ENCODE data around the gene ZNF521. TPM values are rescaled to one million over a fixed set of nuclear protein-coding genes. Genes with fewer than 3 reads are reported as not detected.

ZNF521 gene
- polyA plus RNA-seq, 3 donors = 0.07 to 0.20 TPM; not detected in 1

- H3K4me1 Mint-ChIP-seq = peaks cover 4% of the 10 kb centered on the region
These were observed 242.5 kb downstream of the ZNF521 start for GRCh38 chr18:25109484-25109883.

GRCh38 chr18:25103468-25104155, 248.4 kb downstream of the ZNF521 start:
- Histone ChIP-seq H3K4me3 (replicated peaks in 1 of 3; ENCODE audit: low read depth in 2 of 3, low read length in 3 of 3) (no peak overlapping the region), H3K9ac (ENCODE audit: insufficient read depth, low read length, poor library complexity, severe bottlenecking) (no peak overlapping the region), H3K4me2 (replicated peaks; ENCODE audit: extremely low read depth, low read length, poor library complexity, severe bottlenecking) (no peak overlapping the region), H3K36me3 (replicated peaks in 1 of 2; ENCODE audit: control insufficient read depth in 1 of 2, insufficient read depth in 2 of 2, low read length in 2 of 2) (no peaks in the 10 kb centered on the region), H3K4me1 (ENCODE audit: control insufficient read depth in 1 of 2, insufficient read depth in 2 of 2, low read length in 2 of 2) (no peaks in the 10 kb centered on the region), H3K27ac (ENCODE audit: low read depth in 1 of 2, low read length in 2 of 2) (no peak overlapping the region), H3K79me2 (ENCODE audit: insufficient read depth, low read length) (no peaks in the 10 kb centered on the region), H4K20me1 (ENCODE audit: insufficient read depth, low read length) (no peaks in the 10 kb centered on the region), H2AFZ (ENCODE audit: insufficient read depth, low read depth, low read length, poor library complexity, severe bottlenecking) (no peak overlapping the region), H3K27me3 (ENCODE audit: control insufficient read depth in 2 of 2, insufficient read depth in 2 of 2, low read length in 2 of 2) (no peaks in the 10 kb centered on the region), H3K9me3 (replicated peaks in 1 of 2; ENCODE audit: control insufficient read depth in 1 of 2, insufficient read depth in 1 of 2, low read length in 2 of 2) (no peaks in the 10 kb centered on the region)
- WGBS (ENCODE audit: insufficient coverage) = 100% methylated on average over 1 of the region's 4 CpGs
- Mint-ChIP-seq H3K27ac (no peak overlapping the region), H3K4me3 (no peak overlapping the region), H3K36me3 (no peaks in the 10 kb centered on the region), H3K4me1 (no peaks in the 10 kb centered on the region), H3K9me3 (no peaks in the 10 kb centered on the region), H3K27me3 (ENCODE audit: low read depth in 3 of 3) (no peaks in the 10 kb centered on the region)
- intact Hi-C loops (cut with micrococcal nuclease) = no loop called here
- no peak for DNase-seq
- no peak for TF ChIP-seq CTCF (IDR thresholded peaks at IDR 0.05)

More at GRCh38 chr18:25109484-25109883, 242.5 kb downstream of the ZNF521 start:
- Mint-ChIP-seq H3K4me3 (no peak overlapping the region), H3K27me3 (ENCODE audit: low read depth in 3 of 3) (peaks cover 0 to 2% (median 0%) of the 10 kb centered on the region in 3 donors), H3K36me3 (no peaks in the 10 kb centered on the region), H3K27ac (no peak overlapping the region), H3K9me3 (peaks cover 0 to 2% (median 0%) of the 10 kb centered on the region in 7 donors)
- 100% methylated on average over 1 of the region's 3 CpGs for WGBS (ENCODE audit: insufficient coverage)
- Histone ChIP-seq H3K4me2 (replicated peaks; ENCODE audit: extremely low read depth, low read length, poor library complexity, severe bottlenecking) (no peak overlapping the region), H3K9ac (ENCODE audit: insufficient read depth, low read length, poor library complexity, severe bottlenecking) (no peak overlapping the region), H3K36me3 (replicated peaks in 1 of 2; ENCODE audit: control insufficient read depth in 1 of 2, insufficient read depth in 2 of 2, low read length in 2 of 2) (no peaks in the 10 kb centered on the region), H3K27ac (ENCODE audit: low read depth in 1 of 2, low read length in 2 of 2) (no peak overlapping the region), H2AFZ (ENCODE audit: insufficient read depth, low read depth, low read length, poor library complexity, severe bottlenecking) (no peak overlapping the region), H3K27me3 (ENCODE audit: control insufficient read depth in 2 of 2, insufficient read depth in 2 of 2, low read length in 2 of 2) (no peaks in the 10 kb centered on the region), H3K4me3 (replicated peaks in 1 of 3; ENCODE audit: low read depth in 2 of 3, low read length in 3 of 3) (no peak overlapping the region), H3K4me1 (ENCODE audit: control insufficient read depth in 1 of 2, insufficient read depth in 2 of 2, low read length in 2 of 2) (no peaks in the 10 kb centered on the region), H3K9me3 (replicated peaks in 1 of 2; ENCODE audit: control insufficient read depth in 1 of 2, insufficient read depth in 1 of 2, low read length in 2 of 2) (no peaks in the 10 kb centered on the region), H3K79me2 (ENCODE audit: insufficient read depth, low read length) (no peaks in the 10 kb centered on the region), H4K20me1 (ENCODE audit: insufficient read depth, low read length) (no peaks in the 10 kb centered on the region)
- no peak for DNase-seq
- TF ChIP-seq CTCF (IDR thresholded peaks at IDR 0.05) = no peak
- intact Hi-C loops (cut with micrococcal nuclease) = no loop called here

Measured in CD14-positive monocyte (primary cell).